Gastrocnemius medialis (tissue), 4 donors: ENCODE results near the gene MRPL23. TPM values are rescaled to one million over a fixed set of nuclear protein-coding genes. Genes with fewer than 3 reads are reported as not detected.
A peak's percentile ranks its signal among the peaks of the same experiment; 100 is the strongest.

Source experiments
- ATAC-seq, 2 donors: fragments of 150-250 bp; one replicate each; pipeline ENCODE4 v1.9.1; 2016
- DNase-seq, 2 donors: peaks; one replicate each; pipeline ENCODE4 v3.0.0-alpha.2; 2019
- H3K27ac ChIP-seq, 4 donors: fragments of 200-600 bp; sonication (generic); 1 replicate in 1 of 4; 2 replicates in 3 of 4; pipeline ENCODE4 v1.5.1; 2016 to 2018; ENCODE audit warnings: mild to moderate bottlenecking in 2 of 4, moderate library complexity in 1 of 4
- H3K27me3 ChIP-seq, 3 donors: fragments of 200-600 bp; sonication (generic) in 2 of 3; 1 replicate in 1 of 3; 2 replicates in 2 of 3; pipeline versions ENCODE4 v1.5.1 to v1.6.0; 2016 to 2019; ENCODE audit warnings: mild to moderate bottlenecking in 1 of 3, moderate library complexity in 1 of 3
- H3K36me3 ChIP-seq, 2 donors: fragments of 200-600 bp; sonication (generic) in 1 of 2; one replicate each; pipeline ENCODE4 v1.5.1; 2017 to 2018
- H3K4me1 ChIP-seq, 2 donors: fragments of 200-600 bp; sonication (generic) in 1 of 2; one replicate each; pipeline ENCODE4 v1.5.1; 2016 to 2017; ENCODE audit warnings: mild to moderate bottlenecking in 2 of 2
- H3K4me3 ChIP-seq, 4 donors: fragments of 200-600 bp; sonication (generic) in 3 of 4; 1 replicate in 1 of 4; 2 replicates in 3 of 4; pipeline ENCODE4 v1.5.1; 2016 to 2019; ENCODE audit warnings: mild to moderate bottlenecking in 2 of 4
- H3K9me3 ChIP-seq, 3 donors: fragments of 200-600 bp; sonication (generic) in 2 of 3; 1 replicate in 1 of 3; 2 replicates in 2 of 3; pipeline ENCODE4 v1.5.1; 2016 to 2019
- POLR2A ChIP-seq, 2 donors: fragments of 450-650 bp; IDR thresholded peaks; one replicate each; pipeline ENCODE4 v1.6.1; 2017; ENCODE audit warnings: antibody characterized with exemption in 2 of 2, mild to moderate bottlenecking in 2 of 2, moderate library complexity in 2 of 2
- in situ Hi-C, 4 donors: fragments of 200-750 bp; cut with MboI; loops; one replicate each; pipeline versions ENCODE4 v1.15.0 to v1.8.0; 2017; ENCODE audit warnings: low sequenced_read_pairs in 4 of 4
- intact Hi-C: fragments of 100-400 bp; cut with DNase I; formaldehyde crosslinking; loops from one replicate; pipeline ENCODE4 v1.15.1; 2023; ENCODE audit warnings: low total_unique reads
- total RNA-seq, 4 donors: library from RNA; depleted of rRNA; stranded (reverse); fragments of >200 nt; gene quantifications; one replicate each; pipeline versions ENCODE4 v1.1.0 to v1.2.3, GENCODE V29; 2016
- TF ChIP-seq, protein P1 (sequence below), 5 experiments: fragments of 450-650 bp in 3 of 5; fragments of 200-600 bp in 2 of 5; sonication (generic) in 2 of 5; IDR thresholded peaks in 4 of 5; conservative IDR thresholded peaks in 1 of 5; 1 replicate in 4 of 5; 2 replicates in 1 of 5; pipeline ENCODE4 v1.5.1; 2016 to 2019; ENCODE audit warnings: antibody characterized with exemption in 5 of 5, mild to moderate bottlenecking in 3 of 5, moderate library complexity in 3 of 5

Gene MRPL23
- total RNA-seq, 4 donors from 2014 or later: 128 to 243 (median 187) TPM

DNA sequence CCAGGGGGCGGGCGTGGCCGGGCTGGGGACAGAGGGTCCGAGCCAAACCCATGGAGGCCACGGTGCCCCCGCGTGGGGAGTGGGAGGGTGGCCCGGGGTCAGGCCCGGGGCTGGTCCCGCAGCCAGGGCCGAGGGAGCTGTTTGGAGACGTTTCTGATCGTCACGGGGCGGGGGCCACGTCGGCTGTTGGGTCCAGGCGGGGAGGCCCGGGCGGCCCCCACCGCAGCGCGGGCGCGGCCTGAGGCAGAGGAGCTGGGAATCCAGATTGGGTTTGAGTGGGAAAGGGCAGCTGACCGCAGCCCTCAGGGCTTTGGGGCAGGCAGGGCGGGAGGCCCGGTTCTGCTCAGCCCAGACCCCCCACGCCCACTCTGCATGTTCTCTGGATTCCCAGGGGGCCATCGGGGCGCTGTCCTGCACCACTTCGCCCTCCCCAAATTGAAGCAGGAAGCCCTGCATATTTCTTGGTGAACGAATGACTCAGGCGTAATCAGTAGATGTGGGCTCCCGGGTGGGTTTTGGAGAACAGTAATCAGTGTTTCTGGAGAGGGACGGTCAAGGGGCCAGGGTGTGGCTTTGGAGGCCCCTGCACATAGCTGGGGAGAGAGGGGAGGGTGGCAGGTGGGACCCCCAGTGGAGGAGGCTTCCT is 583 bp downstream of the MRPL23 start:
- intact Hi-C loops: no loop called here
- in situ Hi-C loops: no loop called here
- Histone ChIP-seq H3K27me3 (no peaks in the 10 kb centered on the region), H3K4me3 (no peak overlapping the region), H3K27ac (no peak overlapping the region), H3K4me1 (no peaks in the 10 kb centered on the region), H3K9me3 (no peaks in the 10 kb centered on the region), H3K36me3 (no peaks in the 10 kb centered on the region)
- DNase-seq (no peak), ATAC-seq (peak; percentile 28 to 31)
- TF ChIP-seq, protein P1, sequence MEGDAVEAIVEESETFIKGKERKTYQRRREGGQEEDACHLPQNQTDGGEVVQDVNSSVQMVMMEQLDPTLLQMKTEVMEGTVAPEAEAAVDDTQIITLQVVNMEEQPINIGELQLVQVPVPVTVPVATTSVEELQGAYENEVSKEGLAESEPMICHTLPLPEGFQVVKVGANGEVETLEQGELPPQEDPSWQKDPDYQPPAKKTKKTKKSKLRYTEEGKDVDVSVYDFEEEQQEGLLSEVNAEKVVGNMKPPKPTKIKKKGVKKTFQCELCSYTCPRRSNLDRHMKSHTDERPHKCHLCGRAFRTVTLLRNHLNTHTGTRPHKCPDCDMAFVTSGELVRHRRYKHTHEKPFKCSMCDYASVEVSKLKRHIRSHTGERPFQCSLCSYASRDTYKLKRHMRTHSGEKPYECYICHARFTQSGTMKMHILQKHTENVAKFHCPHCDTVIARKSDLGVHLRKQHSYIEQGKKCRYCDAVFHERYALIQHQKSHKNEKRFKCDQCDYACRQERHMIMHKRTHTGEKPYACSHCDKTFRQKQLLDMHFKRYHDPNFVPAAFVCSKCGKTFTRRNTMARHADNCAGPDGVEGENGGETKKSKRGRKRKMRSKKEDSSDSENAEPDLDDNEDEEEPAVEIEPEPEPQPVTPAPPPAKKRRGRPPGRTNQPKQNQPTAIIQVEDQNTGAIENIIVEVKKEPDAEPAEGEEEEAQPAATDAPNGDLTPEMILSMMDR (IDR thresholded peaks at IDR 0.05 in 4 of 5, conservative IDR thresholded peaks at IDR 0.05 in 1 of 5): no peak
- no peak for TF ChIP-seq POLR2A (IDR thresholded peaks at IDR 0.05)

DNA sequence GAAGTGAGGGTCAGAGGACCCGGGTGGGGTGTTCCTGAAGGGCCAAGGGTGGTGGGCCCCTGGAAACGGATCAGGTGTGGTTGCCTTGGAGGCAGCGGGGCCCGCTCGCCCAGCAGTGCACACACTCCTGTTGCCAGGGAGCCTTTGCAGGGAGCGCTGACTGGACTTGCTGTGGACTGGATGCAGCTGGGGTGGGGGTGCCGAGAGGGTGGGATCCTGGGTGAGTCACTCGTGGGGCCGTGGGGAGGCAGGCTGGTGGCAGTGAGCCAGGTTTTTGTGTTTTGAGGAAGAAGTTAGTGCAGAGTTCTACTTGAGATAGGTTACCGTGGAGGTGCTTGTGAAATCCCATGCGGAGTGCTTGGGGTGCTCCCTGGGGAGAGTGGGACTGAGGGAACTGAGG is 1.3 kb downstream of the MRPL23 start:
- H3K27ac ChIP-seq: peak overlapping the region in 2 of 4 donors; percentile 51 to 63
- DNase-seq: peak; percentile 4 to 20
- no peaks in the 10 kb centered on the region for H3K36me3 ChIP-seq
- H3K27me3 ChIP-seq: no peaks in the 10 kb centered on the region
- TF ChIP-seq, protein P1 (IDR thresholded peaks at IDR 0.05 in 4 of 5, conservative IDR thresholded peaks at IDR 0.05 in 1 of 5): no peak
- TF ChIP-seq POLR2A (IDR thresholded peaks at IDR 0.05): no peak
- intact Hi-C loops (no loop called here), in situ Hi-C loops (no loop called here)
- no peak overlapping the region for H3K4me3 ChIP-seq
- no peaks in the 10 kb centered on the region for H3K9me3 ChIP-seq
- peak in 1 of 2 donors; percentile 13 for ATAC-seq
- no peaks in the 10 kb centered on the region for H3K4me1 ChIP-seq

- no peaks in the 10 kb centered on the region for H3K36me3 ChIP-seq
- peak in 1 of 2 donors; percentile 10 for DNase-seq
- ATAC-seq: no peak
- no peak overlapping the region for H3K27ac ChIP-seq
- H3K4me3 ChIP-seq: no peak overlapping the region
- H3K4me1 ChIP-seq: no peaks in the 10 kb centered on the region
- TF ChIP-seq POLR2A (IDR thresholded peaks at IDR 0.05): no peak
- TF ChIP-seq, protein P1 (IDR thresholded peaks at IDR 0.05 in 4 of 5, conservative IDR thresholded peaks at IDR 0.05 in 1 of 5): no peak
- intact Hi-C loops (no loop called here), in situ Hi-C loops (no loop called here)
- no peaks in the 10 kb centered on the region for H3K27me3 ChIP-seq
- H3K9me3 ChIP-seq: no peaks in the 10 kb centered on the region
Measured at GRCh38 chr11:1949302-1949701, 2.2 kb downstream of the MRPL23 start.

GRCh38 chr11:1949922-1950321 is 2.8 kb downstream of the MRPL23 start:
- no peaks in the 10 kb centered on the region for H3K4me1 ChIP-seq
- TF ChIP-seq POLR2A (IDR thresholded peaks at IDR 0.05): no peak
- TF ChIP-seq, protein P1 (IDR thresholded peaks at IDR 0.05 in 4 of 5, conservative IDR thresholded peaks at IDR 0.05 in 1 of 5): no peak
- DNase-seq: no peak
- no peak for ATAC-seq
- in situ Hi-C loops (no loop called here), intact Hi-C loops (no loop called here)
- H3K27ac ChIP-seq: no peak overlapping the region
- no peaks in the 10 kb centered on the region for H3K27me3 ChIP-seq
- H3K9me3 ChIP-seq: no peaks in the 10 kb centered on the region
- no peak overlapping the region for H3K4me3 ChIP-seq
- no peaks in the 10 kb centered on the region for H3K36me3 ChIP-seq
